Stimulated activated CD4-positive, alpha-beta T cell treated with anti-CD3 and anti-CD28 coated beads, Interleukin-1b, Interleukin-23, amount 100 ng/mL, for 4 hours (primary cell): ENCODE measurements around the gene SNRPA1.

Experiments used
- DNase-seq, 2 donors: peaks; one replicate each; pipeline ENCODE4 v3.0.0-alpha.2; 2020; ENCODE audit warnings: low read depth in 2 of 2

The SNRPA1 gene

DNA sequence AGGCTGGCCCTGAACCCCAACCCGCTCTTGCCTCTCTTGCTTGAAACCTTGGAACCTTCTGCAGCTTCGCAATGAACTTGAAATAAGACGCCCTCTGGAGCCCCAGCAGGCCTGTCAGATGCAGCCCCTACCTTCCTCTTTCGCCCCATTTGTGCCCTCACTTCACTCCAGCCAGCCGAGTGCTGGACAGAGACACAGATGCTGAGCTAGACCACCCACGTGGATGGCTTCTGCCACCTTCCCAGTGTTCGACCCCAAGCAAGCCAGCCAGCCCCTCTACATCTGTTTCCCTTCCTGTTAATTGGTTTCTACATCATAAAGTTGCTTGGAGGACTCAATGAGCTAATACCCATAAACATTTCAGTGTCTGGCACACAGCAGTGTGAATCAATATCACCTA is 23.8 kb upstream of the SNRPA1 start:
- no peak for DNase-seq

DNA sequence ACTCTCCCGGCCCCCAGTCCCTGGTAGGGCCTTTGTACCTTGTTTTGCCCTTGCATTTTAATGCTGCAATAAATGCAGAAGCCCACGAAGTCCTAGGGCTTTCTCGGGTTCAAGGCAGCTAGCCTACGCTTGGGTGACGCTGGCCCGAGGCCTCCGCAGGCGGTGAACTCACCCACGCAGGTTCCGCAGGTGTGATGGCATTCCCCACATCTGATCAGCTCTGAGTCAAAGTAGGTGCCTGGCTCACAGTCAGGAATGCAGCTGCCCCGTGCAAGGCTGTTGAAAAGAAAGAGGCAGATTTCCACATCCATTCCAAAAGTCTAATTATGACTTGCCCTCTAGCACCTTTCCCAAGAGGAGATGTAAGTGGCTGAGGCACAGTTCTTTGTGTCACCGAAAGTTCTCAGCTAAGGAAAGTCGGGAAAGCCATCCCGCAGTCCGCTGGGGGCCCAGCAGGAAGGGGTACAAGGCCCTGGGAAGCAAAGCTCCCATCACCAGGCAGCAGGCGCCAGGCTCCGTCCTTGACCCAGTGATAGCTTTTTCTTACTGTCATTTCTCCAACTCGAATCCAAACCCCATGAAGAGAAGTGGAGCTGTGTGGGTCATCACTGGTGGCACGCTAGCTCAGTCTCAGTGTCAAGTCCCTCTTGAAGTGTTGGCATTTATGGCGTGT is 23.2 kb upstream of the SNRPA1 start:
- DNase-seq: no peak

DNA sequence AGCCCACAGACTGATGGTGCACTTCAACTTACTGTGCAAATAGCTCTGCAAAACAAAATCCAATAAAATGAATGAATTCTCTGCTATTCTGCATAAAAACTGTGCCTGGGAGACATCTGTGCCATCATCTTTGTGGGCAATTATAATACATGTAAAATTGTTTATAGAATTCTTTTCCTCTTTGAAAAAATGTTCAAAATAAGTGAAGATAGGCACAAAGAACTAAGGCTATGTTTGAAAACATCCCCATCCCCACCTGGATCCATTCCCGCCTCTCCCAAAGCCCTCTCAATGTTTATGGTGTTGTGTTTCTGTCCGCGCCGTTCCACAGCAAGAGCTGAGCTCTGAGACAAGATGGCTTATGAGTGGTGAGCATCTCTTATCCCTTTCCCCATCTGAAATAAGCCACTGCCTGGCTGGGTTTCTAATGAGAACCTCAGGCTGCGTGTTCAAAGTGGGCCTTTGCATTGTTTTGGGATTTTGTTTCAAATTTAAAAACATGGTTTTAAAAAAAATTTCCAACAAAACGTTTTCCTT is 22.4 kb upstream of the SNRPA1 start:
- no peak for DNase-seq

DNA sequence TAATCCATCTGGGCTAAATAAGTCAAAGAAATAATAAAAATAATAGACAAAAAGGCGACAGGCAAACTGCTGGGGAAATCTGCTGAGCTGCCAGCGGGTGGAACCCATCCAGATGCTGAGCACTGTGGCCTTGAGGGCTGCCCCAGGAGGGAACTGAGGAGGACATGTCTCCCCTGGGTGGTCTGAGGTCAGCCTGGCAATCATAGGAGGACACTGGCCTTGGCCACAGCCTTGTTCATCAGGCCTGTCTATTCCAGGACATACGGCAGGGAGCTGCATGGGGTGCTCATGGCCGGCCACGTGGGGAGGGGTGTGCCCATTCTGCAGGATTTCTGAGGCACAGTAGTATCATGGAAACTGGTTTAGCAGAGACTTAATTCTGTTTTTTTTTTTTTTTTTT is 21.5 kb upstream of the SNRPA1 start:
- no peak for DNase-seq

DNA sequence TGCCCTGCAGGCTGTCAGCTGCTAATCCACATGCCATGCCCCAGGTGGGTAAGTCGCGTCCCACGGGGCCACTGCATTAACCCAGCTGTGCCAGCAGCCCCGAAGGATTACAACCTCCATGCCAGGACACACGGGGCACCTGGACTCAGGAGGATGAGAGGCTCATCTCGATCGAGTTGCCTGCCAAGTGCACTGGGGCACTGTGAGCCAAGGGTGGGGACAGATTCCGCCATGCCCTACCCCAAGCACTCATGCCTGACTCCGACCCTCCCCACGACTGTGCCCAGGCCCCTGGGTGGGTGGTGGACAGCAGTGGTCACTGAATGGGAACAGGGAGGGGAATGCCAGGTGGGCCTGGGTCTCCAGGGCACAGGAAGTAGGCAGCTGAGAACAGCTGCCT is 20.7 kb upstream of the SNRPA1 start:
- no peak for DNase-seq

DNA sequence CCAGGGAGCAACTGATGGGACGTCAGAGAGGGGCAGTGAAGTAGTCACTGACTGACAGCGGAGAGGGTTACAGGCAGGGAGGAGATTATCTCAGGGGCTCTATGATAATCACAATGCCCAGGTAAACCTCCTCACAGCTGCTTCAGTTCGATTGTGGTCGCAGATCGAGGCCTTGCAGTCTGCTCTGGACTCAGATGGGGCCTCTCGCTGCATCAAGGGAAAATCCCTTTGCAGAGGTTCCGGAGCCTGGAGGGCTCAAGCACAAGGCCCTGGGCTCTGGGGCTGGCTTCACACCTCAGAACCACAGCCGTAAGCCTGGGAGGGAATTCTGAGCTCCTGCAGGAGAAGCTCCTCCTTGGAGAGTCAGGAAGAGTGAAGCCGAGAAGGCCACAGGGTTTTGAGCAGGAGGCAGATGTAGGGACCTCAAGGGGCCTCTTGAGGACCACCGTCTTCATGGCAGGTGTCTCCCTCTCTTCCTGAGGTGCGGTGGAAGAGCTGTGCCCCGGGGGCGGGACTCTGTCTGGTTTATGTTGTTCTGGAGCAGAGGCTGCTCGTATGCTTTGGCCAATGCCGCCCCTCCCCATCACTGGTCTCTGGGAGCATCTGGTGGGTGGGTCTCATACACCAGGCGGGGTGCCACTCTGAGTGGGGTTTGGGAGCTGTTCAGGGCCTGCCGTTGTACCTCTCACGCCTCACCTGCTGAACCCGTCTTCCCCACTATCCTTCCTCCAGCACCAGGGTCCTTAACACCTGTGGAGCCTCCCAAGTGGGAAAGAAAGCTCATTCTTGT is 19.5 kb upstream of the SNRPA1 start:
- no peak for DNase-seq

DNA sequence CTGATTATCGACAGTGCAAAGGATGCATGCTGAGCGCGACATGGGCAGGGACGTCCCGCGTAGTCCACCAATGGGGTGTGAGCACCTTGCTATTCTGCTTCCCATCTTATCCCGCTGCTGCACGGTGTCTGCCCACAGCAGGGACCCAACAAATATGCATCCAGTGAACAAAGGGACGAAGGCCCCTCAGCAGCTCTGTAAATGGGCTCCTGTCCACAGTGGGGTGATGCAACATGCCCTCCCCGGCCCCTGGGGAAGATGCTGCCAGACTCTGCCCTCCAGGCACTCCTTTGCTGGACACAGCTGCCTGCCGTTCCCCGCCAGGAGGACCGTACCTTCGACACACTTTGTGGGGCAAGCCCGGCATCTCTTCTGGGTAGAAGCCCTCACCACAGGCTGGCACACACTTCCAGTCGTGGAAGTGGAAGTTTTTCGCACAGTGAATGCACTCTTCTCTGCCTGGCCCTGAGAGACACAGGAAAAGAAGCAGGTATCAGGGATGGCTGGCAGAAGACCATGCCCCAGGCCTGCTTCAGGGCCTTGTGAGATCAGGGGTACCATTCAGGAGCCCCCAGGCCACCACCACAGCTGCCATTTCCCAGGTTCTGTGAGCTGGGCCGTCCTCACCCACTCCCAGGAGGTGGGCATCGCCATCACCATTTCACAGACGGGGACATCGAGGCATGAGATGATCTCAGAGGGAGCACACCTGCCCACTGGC is 18.2 kb upstream of the SNRPA1 start:
- DNase-seq: no peak

DNA sequence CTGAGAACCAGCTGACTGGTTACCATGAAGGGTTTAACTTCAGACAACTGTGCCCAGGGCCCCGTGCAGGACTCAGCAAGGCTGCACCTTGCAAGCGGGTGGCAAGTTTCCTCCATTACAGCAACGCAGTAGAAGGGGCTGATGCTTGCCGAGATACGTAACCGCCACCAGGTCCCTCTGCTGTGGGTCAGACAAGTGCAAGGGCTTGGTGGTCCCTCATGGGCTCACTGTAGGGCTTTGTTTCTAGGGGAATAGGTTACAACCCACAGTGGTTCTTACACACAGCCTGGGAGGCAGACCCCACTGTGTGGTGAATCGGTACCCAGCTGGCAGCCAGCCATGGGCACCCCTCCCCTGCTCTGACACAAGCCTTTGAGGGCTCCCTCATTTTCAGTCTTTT is 15.5 kb upstream of the SNRPA1 start:
- DNase-seq: no peak

DNA sequence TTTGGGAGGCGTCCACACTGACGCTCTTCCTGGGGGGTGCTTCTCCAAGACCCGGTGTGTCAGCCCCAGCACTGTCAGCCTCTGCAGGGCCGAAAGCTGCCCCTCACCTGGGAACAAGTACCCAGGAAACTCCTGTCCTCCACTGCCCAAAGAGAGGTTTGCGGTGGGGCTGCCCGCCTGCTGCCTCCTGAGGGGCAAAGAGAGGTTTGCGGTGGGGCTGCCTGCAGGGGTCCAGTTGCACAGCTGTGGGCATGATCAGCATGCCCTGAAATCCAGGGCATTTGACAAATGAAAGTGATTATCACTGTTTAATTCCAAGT is 15.1 kb upstream of the SNRPA1 start:
- DNase-seq: no peak

DNA sequence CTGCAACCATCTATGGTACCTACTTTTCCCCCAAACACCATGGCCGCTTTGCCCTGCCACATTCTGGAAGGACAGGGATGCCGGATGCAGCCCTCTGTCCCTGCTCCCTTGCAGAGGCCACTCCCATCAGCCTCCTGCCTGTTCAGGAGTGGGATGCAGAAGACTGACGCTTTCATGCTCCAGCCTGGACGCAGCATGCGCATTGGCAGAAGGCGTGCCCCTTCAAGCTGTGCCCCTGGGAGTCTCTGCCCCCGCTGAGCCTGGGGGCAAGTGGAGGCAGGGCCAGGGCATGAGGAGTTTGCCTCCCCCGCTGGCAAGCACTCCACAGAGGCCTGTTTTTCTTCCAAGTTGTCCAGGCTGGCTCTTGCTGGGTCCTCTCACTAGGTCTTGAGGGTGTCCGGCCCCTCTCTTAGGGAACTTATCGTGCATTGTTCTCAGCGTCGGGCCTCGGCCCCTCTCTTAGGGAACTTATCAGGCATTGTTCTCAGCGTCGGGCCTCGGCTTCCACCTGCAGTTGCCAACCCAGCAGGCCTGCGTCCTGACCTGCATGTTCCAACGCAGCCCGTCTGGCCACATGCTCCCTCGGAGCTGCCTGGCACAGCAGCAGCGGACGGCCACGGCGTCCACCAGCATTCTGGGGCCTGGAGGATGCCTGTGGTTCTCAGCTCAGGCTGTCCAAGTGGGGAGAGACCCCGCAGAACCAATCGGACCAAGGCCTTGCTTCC is 14.6 kb upstream of the SNRPA1 start:
- DNase-seq: no peak

DNA sequence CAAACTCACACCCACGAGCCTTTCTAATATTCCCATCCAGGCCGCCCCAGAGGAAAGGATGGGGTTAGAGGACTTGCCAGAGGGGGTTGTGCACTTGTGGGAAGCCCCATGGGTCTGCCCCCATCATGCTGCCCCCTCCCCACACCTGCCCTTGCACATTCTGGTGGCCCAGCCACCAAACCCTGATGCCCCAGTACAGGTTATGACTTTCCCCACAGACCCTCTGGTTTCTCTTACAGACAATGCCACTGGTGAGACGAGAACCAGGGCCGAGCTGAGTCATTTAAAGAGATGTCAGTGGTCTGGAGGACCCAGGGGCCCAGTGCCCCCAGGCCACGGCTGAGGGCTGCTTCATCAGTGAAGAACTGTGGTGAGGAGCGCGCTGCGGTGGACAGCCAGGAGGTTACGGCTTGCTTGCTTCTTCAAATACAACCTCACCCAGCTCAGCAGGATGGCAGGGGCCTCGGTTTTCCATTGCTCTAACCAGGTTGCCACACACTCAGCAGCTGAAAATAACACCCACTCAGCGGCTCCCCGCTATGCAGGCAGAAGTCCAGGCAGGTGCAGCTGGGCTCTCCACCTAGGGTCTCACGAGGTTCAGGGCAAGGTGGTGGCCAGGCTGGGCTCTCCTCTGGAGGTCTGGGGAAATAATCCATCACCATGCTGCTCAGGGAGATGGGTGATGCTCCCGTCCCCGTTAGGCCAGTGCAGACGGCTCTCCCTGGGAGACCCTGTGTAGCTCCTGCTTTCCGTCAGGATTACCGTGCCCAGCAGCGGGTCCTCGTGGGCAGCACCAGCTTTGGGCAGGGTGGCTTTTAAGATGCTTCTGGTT is 13.8 kb upstream of the SNRPA1 start:
- DNase-seq: no peak

DNA sequence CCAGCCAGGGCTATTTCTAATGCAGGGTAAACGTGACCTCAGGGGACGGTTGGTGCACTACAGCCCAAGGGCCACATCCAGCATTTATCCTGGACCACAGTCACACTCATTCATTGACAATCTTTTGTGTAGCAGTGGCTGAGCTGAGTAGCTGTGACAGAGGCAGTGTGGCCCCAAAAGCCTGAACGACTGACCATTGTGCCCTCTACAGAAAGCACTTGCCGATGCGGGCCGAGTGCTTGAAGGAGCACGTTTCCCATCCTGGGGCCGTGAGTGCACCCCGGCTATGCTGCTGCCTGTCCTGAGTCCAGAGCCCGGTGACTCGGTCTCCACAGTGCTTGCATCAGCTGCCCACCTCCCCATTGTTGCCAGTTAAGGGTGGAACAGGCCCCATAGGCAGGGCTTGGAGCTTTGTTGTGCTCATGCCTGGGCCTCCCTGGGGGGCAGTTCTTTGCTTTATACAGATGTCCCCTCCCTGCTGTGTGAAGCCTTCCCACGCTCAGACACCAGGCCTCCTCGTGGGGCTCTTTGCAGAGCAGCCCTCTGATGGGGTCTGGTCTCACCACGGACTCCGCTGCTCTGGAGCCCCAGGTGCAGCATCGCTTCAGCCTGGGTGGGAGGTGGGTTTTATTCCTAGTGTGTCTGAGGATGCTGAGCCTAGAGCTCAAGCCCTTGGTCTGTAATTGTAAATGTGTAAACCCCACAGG is 13.0 kb upstream of the SNRPA1 start:
- no peak for DNase-seq

DNA sequence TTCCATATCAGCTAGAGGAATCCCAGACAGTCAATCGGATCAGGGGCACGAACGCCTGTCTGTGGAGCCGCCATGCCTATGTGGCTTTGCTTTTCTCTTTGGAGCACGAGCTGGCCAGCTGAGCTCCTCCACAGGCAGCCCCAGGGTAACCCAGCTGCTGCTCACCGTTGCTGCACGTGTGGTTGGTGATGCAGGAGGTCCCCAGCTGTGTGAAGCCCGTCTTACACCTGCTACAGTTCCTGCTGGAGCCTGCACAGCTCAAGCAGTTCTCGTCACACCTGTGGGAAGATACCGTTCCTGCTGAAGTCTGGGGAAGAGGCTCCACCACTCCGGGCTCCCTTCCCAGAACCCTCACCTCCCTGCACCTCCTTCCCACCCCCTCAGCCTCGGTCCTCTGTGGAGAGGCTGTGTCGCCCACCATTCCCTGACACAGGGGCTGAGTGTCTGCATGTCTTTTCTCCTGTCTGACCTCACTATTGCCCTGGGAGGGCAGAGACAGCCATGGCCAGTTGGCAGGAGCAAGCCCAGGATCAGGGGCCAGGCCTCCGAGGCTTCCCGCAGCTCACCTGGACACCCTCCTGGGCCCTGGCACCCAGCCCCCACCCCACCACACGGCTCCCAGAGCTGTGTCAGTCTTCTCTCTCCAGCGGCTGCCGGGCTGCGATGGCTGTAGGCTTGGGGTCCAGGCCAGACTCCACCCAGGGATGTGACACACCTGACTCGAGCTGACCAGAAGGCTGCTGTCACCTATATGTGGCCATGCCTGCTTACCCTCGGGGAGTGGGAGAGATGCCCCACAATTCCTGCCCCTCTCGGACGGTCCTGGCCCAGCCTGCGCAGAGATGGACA is 12.2 kb upstream of the SNRPA1 start:
- DNase-seq: no peak

DNA sequence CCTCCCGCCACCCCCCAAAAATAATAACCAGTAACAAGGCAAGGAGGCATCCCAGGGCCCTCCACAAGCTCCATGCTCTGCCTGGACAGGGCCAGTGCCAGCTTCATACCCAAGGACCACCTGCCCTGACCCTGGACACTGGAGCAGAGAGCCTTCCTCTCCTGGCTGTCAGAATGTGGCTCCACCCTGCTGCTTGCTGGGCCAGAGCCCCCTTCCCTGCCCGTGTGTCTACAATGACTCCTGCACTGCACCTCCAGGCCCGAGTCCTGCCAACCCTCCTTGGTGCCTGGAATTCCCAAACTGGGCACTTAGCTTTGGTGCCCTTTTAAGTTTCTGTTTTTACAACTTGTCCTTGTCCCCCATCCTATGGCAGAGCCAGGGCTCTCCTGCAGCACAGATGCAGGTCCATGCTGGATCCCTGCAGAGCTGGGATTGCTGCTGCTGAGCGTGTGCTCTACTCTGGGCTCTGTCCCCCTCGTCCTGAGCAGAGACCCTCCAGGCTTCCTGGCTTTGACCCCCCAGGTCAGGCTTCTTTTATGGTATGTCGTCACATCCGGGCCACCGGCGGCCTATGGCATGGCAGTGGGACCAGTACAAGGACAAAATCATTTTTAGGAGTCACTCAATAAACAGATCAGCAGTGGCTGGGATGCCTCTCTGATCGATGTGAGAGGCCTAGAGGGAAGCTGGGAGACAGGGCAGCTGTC is 11.4 kb upstream of the SNRPA1 start:
- DNase-seq: no peak

DNA sequence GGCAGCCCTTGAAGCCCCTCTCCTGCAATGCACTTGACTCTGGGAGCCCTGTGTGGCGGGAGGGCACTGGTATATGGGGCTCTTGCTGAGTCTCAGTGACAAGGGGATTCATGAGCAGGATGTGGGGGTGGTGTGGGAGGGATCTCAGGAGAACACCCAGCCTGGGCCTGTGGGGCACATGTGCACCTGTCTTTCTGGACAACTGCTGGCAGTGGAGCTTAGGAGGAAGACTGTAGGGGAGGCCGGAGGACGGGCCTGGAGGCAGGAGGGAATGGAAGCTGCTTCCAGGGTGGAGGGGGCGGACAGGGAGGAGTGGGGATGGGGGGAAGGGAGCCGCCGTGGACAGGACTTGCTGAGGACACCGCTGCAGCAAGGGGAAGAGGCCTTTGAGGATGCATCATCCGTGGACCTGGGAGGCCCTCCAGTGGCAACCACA is 10.8 kb upstream of the SNRPA1 start:
- no peak for DNase-seq

DNA sequence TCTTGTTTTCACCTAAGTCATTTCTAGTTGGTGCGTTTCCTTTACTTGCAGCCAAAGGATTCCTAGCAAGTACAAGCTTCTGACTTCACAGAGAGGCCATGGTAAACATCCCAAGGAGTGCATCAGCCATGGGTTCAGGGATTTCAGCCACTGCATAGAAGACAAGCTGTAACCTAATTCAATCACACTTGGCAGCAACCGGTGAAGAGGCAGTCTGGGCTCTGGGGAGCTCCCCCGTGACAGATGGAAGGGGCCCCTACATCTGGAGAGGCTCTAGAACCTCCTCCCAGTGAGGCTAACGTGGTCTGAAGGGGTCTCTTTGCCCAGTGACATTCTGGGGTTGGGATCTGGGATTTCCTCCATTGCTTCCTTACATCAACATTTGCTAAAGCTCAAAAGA is 8.4 kb upstream of the SNRPA1 start:
- DNase-seq: no peak

DNA sequence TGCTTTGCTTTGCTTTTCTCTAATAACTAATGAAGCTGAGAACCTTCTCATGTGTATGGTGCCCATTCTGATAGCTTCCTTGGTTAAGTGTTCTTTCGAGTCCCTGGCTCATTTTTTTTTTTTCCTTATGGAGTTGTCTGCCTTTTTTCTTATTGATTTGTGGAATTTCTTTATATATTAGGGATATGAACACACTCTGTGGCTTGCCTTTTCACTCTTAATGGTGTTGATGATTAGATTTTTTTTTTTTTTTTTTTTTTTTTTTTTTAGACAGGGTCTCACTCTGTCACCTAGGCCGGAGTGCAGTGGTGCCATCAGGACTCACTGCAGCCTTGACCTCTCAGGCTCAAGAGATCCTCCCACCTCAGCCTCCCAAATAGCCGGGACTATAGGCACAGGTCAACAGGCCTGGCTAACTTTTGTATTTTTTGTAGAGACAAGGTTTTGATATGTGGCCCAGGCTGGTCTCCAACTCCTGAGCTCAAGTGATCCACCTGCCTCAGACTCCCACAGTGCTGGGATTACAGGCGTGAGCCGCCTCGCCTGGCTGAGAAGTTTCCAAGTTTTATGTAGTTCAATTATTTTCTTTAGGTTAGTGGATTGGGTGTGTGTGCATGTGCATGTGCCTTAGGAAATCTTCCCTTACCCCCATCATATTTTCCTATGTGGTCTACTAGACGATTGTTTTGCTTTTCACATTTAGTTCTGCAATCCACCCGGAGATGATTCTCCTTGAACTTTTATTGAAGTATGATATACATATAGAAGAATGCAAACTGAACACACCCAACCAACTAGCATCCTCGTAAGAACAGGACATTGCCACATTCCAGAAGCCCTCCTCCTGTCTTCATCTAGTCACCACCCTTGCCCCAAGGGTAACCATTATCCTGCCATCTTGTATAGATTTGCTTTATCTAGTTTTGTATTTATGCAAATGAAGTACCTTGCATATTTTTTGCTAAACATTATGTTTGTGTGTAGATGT is 1.7 kb upstream of the SNRPA1 start:
- DNase-seq: no peak
